CD4-positive, alpha-beta T cell (primary cell): ENCODE measurements around the gene NCKAP5. TPM values are rescaled to one million over a fixed set of nuclear protein-coding genes. Genes with fewer than 3 reads are reported as not detected.

Experiments
- ATAC-seq: fragments of 200-7000 bp; cut with Tn5 transposase; one replicate; pipeline ENCODE4 v1.10.0; 2022; ENCODE audit warnings: mild to moderate bottlenecking; ENCODE audit not compliant: poor library complexity
- CTCF ChIA-PET: fragments of 350-600 bp; sonication (Branson Sonifier 250); formaldehyde crosslinking; loops from one replicate; lab custom pipeline; 2021; ENCODE audit warnings: antibody characterized with exemption, inconsistent platforms; lab: Charles Lee
- POLR2A ChIA-PET: fragments of 350-600 bp; sonication (Branson Sonifier 250); formaldehyde crosslinking; loops from one replicate; lab custom pipeline; 2021; ENCODE audit warnings: antibody characterized with exemption, inconsistent platforms; lab: Charles Lee
- DNase-seq, 14 experiments: peaks; one replicate each; pipeline ENCODE4 v3.0.0-alpha.2; 2013 to 2020; ENCODE audit warnings: mixed read lengths in 2 of 14
- H3K27ac ChIP-seq, 2 donors: one replicate each; pipeline versions ENCODE4 v1.5.1 to v1.7.0; 2013; ENCODE audit warnings: low read length in 2 of 2, low read depth in 1 of 2, mild to moderate bottlenecking in 1 of 2
- H3K27me3 ChIP-seq, 2 experiments: 1 replicate in 1 of 2; 2 replicates in 1 of 2; pipeline versions ENCODE4 v1.6.1 to v1.7.0; 2013; ENCODE audit warnings: low read length in 2 of 2, control low read depth in 1 of 2, mild to moderate bottlenecking in 1 of 2, moderate library complexity in 1 of 2; ENCODE audit not compliant: insufficient read depth in 2 of 2, control insufficient read depth in 1 of 2
- H3K36me3 ChIP-seq: one replicate; pipeline ENCODE4 v1.6.1; 2013; ENCODE audit warnings: low read length, control low read depth; ENCODE audit not compliant: insufficient read depth
- H3K4me1 ChIP-seq: one replicate; pipeline ENCODE4 v1.6.1; 2013; ENCODE audit warnings: low read length, control low read depth; ENCODE audit not compliant: insufficient read depth
- H3K4me3 ChIP-seq: one replicate; pipeline ENCODE4 v1.5.1; 2013; ENCODE audit warnings: mild to moderate bottlenecking, low read length, moderate library complexity
- H3K9me3 ChIP-seq, 2 experiments: 1 replicate in 1 of 2; 2 replicates in 1 of 2; pipeline versions ENCODE4 v1.6.1 to v1.7.0; 2013; ENCODE audit warnings: low read length in 2 of 2, mild to moderate bottlenecking in 2 of 2, control low read depth in 1 of 2, moderate library complexity in 1 of 2; ENCODE audit not compliant: control insufficient read depth in 1 of 2, insufficient read depth in 1 of 2
- H3K27ac Mint-ChIP-seq: one replicate; pipeline ENCODE4 v1.8.0; 2020; ENCODE audit warnings: mixed read lengths
- H3K27me3 Mint-ChIP-seq: one replicate; pipeline ENCODE4 v1.8.0; 2021; ENCODE audit warnings: mixed read lengths
- H3K36me3 Mint-ChIP-seq: one replicate; pipeline ENCODE4 v1.8.0; 2021; ENCODE audit warnings: low read depth, mixed read lengths
- H3K4me1 Mint-ChIP-seq: one replicate; pipeline ENCODE4 v1.8.0; 2021; ENCODE audit warnings: low read depth, mixed read lengths
- H3K4me3 Mint-ChIP-seq: one replicate; pipeline ENCODE4 v1.8.0; 2020; ENCODE audit warnings: mild to moderate bottlenecking, mixed read lengths
- H3K9me3 Mint-ChIP-seq: one replicate; pipeline ENCODE4 v1.8.0; 2020; ENCODE audit warnings: mixed read lengths
- CTCF ChIP-seq: fragments of 200-600 bp; IDR thresholded peaks from one replicate; pipeline ENCODE4 v1.8.0; 2022; ENCODE audit warnings: antibody characterized with exemption, mild to moderate bottlenecking
- intact Hi-C, 2 experiments: fragments of 100-400 bp; cut with DNase I in 1 of 2; cut with micrococcal nuclease in 1 of 2; formaldehyde crosslinking; loops; one replicate each; pipeline versions ENCODE4 v1.15.1 to v1.9.0; 2023 to 2025; cut with DNase I, micrococcal nuclease
- total RNA-seq, 174 experiments: library from RNA in 2 of 174; stranded (reverse) in 2 of 174; gene quantifications; one replicate each; pipeline ENCODE4 v1.2.3 and lab custom pipeline; 2021 to 2026

Gene NCKAP5
- total RNA-seq, 2 experiments from 2014 or later, result not detected

DNA sequence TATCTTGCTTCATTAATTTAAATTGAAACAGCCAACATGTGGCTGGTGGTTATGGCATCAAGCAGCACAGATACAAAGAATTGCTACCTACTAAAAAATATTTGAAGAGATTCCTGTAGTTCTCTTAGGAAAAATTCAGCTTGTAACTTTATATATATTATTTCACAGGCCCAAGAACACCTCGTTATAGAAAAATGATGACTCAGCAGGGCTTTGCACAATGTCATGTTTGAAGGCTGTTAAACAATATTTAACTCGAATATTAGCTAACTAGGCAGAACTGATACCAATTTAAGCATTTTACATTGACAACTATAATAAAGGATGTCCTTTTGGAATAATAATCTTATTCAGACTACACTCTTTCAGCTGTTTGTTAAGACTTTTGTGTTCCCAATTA lies 795.9 kb downstream of the NCKAP5 start:
- no peaks in the 10 kb centered on the region for H3K4me1 ChIP-seq
- H3K27ac ChIP-seq, result no peak overlapping the region
- Mint-ChIP-seq H3K27me3 (no peaks in the 10 kb centered on the region), H3K4me3 (no peak overlapping the region), H3K9me3 (peaks cover 2% of the 10 kb centered on the region), H3K36me3 (no peaks in the 10 kb centered on the region), H3K27ac (no peak overlapping the region), H3K4me1 (no peaks in the 10 kb centered on the region)
- H3K27me3 ChIP-seq, result no peaks in the 10 kb centered on the region
- H3K36me3 ChIP-seq, result no peaks in the 10 kb centered on the region
- ATAC-seq, result no peak
- TF ChIP-seq CTCF, result no peak
- intact Hi-C loops, result no loop called here
- CTCF ChIA-PET, result no interaction called here
- H3K9me3 ChIP-seq, result peaks cover 0 to 1% of the 10 kb centered on the region in 2 experiments
- POLR2A ChIA-PET, result no interaction called here
- no peak overlapping the region for H3K4me3 ChIP-seq
- DNase-seq, result no peak

- Mint-ChIP-seq H3K36me3 (no peaks in the 10 kb centered on the region), H3K27ac (no peak overlapping the region), H3K27me3 (no peaks in the 10 kb centered on the region), H3K9me3 (peaks cover 13% of the 10 kb centered on the region), H3K4me3 (no peak overlapping the region), H3K4me1 (no peaks in the 10 kb centered on the region)
- peaks cover 0 to 14% of the 10 kb centered on the region in 2 experiments for H3K9me3 ChIP-seq
- no peak for TF ChIP-seq CTCF
- no peak overlapping the region for H3K4me3 ChIP-seq
- H3K27ac ChIP-seq, result no peak overlapping the region
- ChIA-PET CTCF (no interaction called here), POLR2A (no interaction called here)
- ATAC-seq, result no peak
- no peak for DNase-seq
- intact Hi-C loops, result no loop called here
- H3K27me3 ChIP-seq, result no peaks in the 10 kb centered on the region
- no peaks in the 10 kb centered on the region for H3K36me3 ChIP-seq
- H3K4me1 ChIP-seq, result no peaks in the 10 kb centered on the region
Observed at GRCh38 chr2:132766573-132766972, 801.7 kb downstream of the NCKAP5 start.

GRCh38 chr2:132761437-132761836 lies 806.8 kb downstream of the NCKAP5 start:
- no peak for TF ChIP-seq CTCF
- ATAC-seq (no peak), DNase-seq (no peak)
- intact Hi-C loops, result no loop called here
- H3K27me3 Mint-ChIP-seq, result no peaks in the 10 kb centered on the region
- H3K27me3 ChIP-seq, result no peaks in the 10 kb centered on the region
- no peaks in the 10 kb centered on the region for H3K4me1 ChIP-seq
- no peaks in the 10 kb centered on the region for H3K36me3 ChIP-seq
- no peaks in the 10 kb centered on the region for H3K36me3 Mint-ChIP-seq
- peaks cover 0 to 9% of the 10 kb centered on the region in 2 experiments for H3K9me3 ChIP-seq
- H3K27ac ChIP-seq, result no peak overlapping the region
- H3K4me1 Mint-ChIP-seq, result no peaks in the 10 kb centered on the region
- POLR2A ChIA-PET, result interaction anchor here (0.6 kb wide), 1 partner anchor 1832 kb away, joined by 3 read pairs; no protein-coding TSS in a partner anchor
- peaks cover 9% of the 10 kb centered on the region for H3K9me3 Mint-ChIP-seq
- H3K27ac Mint-ChIP-seq, result no peak overlapping the region
- H3K4me3 Mint-ChIP-seq, result no peak overlapping the region
- CTCF ChIA-PET, result no interaction called here
- no peak overlapping the region for H3K4me3 ChIP-seq
